ENCODE measurements around the gene RUBCNL. TPM values are rescaled to one million over a fixed set of nuclear protein-coding genes. Genes with fewer than 3 reads are reported as not detected.

The RUBCNL gene
- total RNA-seq, 1 experiment from 2014 or later = not detected

DNA sequence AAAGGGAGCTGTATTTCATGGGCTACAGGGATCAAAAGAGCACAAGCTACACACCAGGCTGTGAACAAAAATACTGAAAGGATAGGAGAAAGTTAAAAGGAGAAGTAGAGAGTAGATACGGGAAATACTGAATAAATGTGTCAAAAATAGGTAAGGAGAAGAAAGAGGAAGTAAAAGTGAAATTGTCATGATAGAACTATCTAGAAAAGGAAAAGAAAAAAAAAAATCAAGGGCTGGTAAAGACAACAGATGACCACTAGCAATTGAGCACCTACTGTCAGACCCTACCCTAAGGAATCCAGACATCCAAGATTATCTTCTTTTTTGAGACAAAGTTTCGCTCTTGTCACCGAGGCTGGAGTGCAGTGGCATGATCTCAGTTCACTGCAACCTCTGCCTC is 4.8 kb downstream of the RUBCNL start:
- ChIA-PET CTCF (no interaction called here), POLR2A (no interaction called here)
- no peak overlapping the region for H3K27ac ChIP-seq (ENCODE audit: low read length)
- BruUV-seq (replicated peaks) = no TSS peak
- intact Hi-C loops (cut with micrococcal nuclease; ENCODE audit: unreplicated experiment) (no loop called here), in situ Hi-C loops (cut with HindIII; ENCODE audit: low pct_unique_long_range_greater_than_20kb, low sequenced_read_pairs) (no loop called here)
- H3K36me3 ChIP-seq (ENCODE audit: control insufficient read depth, insufficient read depth, low read length) = no peaks in the 10 kb centered on the region
- no peak overlapping the region for H3K4me3 ChIP-seq (ENCODE audit: low read depth in 2 of 2, low read length in 2 of 2)
- H3K27me3 ChIP-seq (ENCODE audit: control insufficient read depth, insufficient read depth, low read length) = no peaks in the 10 kb centered on the region
- ATAC-seq = no peak
- H3K9me3 ChIP-seq (ENCODE audit: control insufficient read depth, insufficient read depth, low read depth, low read length) = no peaks in the 10 kb centered on the region
- DNase-seq (ENCODE audit: low read depth, low spot score) = no peak
- TF ChIP-seq SIN3A (IDR thresholded peaks at IDR 0.05; ENCODE audit: borderline replicate concordance, insufficient read depth, low read depth, low read length) (no peak), POLR2AphosphoS5 (IDR thresholded peaks at IDR 0.05; ENCODE audit: low read depth, low read length) (no peak), TCF7L2 (IDR thresholded peaks at IDR 0.05; ENCODE audit: low read depth, low read length) (no peak), REST (IDR thresholded peaks at IDR 0.05; ENCODE audit: insufficient read depth in 1 of 2, low read depth in 2 of 2, low read length in 1 of 2) (no peak)
- TF ChIP-seq, protein P1, sequence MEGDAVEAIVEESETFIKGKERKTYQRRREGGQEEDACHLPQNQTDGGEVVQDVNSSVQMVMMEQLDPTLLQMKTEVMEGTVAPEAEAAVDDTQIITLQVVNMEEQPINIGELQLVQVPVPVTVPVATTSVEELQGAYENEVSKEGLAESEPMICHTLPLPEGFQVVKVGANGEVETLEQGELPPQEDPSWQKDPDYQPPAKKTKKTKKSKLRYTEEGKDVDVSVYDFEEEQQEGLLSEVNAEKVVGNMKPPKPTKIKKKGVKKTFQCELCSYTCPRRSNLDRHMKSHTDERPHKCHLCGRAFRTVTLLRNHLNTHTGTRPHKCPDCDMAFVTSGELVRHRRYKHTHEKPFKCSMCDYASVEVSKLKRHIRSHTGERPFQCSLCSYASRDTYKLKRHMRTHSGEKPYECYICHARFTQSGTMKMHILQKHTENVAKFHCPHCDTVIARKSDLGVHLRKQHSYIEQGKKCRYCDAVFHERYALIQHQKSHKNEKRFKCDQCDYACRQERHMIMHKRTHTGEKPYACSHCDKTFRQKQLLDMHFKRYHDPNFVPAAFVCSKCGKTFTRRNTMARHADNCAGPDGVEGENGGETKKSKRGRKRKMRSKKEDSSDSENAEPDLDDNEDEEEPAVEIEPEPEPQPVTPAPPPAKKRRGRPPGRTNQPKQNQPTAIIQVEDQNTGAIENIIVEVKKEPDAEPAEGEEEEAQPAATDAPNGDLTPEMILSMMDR (IDR thresholded peaks at IDR 0.05) = no peak
- no peaks in the 10 kb centered on the region for H3K4me1 ChIP-seq (ENCODE audit: control insufficient read depth, insufficient read depth, low read length)

DNA sequence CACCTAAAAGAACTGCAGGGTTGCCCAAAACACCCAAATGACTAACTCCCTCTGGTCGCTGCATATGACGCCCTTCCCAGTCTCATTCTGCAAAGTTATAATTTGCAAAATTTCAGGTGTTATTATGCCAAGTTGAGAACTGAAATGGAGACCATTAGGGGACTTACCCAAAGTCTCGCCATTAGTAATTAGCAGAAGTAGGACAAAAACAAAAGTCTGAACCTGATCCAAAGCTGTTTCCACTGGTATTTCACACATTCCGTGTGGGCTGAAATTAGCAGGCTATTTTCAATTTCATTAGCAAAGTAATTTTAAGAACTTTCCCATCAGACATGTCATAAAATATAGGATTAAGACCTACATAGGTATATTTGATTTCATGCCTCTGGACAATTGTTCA is 6.8 kb downstream of the RUBCNL start:
- no peaks in the 10 kb centered on the region for H3K36me3 ChIP-seq (ENCODE audit: control insufficient read depth, insufficient read depth, low read length)
- no peaks in the 10 kb centered on the region for H3K27me3 ChIP-seq (ENCODE audit: control insufficient read depth, insufficient read depth, low read length)
- H3K4me1 ChIP-seq (ENCODE audit: control insufficient read depth, insufficient read depth, low read length) = no peaks in the 10 kb centered on the region
- H3K9me3 ChIP-seq (ENCODE audit: control insufficient read depth, insufficient read depth, low read depth, low read length) = no peaks in the 10 kb centered on the region
- POLR2A ChIA-PET = no interaction called here
- CTCF ChIA-PET = no interaction called here
- no peak overlapping the region for H3K27ac ChIP-seq (ENCODE audit: low read length)
- in situ Hi-C loops (cut with HindIII; ENCODE audit: low pct_unique_long_range_greater_than_20kb, low sequenced_read_pairs) = no loop called here
- TF ChIP-seq SIN3A (IDR thresholded peaks at IDR 0.05; ENCODE audit: borderline replicate concordance, insufficient read depth, low read depth, low read length) = no peak
- TF ChIP-seq REST (IDR thresholded peaks at IDR 0.05; ENCODE audit: insufficient read depth in 1 of 2, low read depth in 2 of 2, low read length in 1 of 2) = no peak
- TF ChIP-seq, protein P1 (IDR thresholded peaks at IDR 0.05) = no peak
- no peak for TF ChIP-seq POLR2AphosphoS5 (IDR thresholded peaks at IDR 0.05; ENCODE audit: low read depth, low read length)
- no peak for TF ChIP-seq TCF7L2 (IDR thresholded peaks at IDR 0.05; ENCODE audit: low read depth, low read length)
- H3K4me3 ChIP-seq (ENCODE audit: low read depth in 2 of 2, low read length in 2 of 2) = no peak overlapping the region
- no peak for ATAC-seq
- DNase-seq (ENCODE audit: low read depth, low spot score) = no peak
- no TSS peak for BruUV-seq (replicated peaks)
- intact Hi-C loops (cut with micrococcal nuclease; ENCODE audit: unreplicated experiment) = no loop called here

Measured in Panc1 (cell line).